ENCODE results near the gene TPD52L1. TPM values are rescaled to one million over a fixed set of nuclear protein-coding genes. Genes with fewer than 3 reads are reported as not detected.

The TPD52L1 gene, protein sequence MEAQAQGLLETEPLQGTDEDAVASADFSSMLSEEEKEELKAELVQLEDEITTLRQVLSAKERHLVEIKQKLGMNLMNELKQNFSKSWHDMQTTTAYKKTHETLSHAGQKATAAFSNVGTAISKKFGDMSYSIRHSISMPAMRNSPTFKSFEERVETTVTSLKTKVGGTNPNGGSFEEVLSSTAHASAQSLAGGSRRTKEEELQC
- total RNA-seq = 10 to 100 TPM; 22.2 to 77.6 (median 37.7) TPM

DNA sequence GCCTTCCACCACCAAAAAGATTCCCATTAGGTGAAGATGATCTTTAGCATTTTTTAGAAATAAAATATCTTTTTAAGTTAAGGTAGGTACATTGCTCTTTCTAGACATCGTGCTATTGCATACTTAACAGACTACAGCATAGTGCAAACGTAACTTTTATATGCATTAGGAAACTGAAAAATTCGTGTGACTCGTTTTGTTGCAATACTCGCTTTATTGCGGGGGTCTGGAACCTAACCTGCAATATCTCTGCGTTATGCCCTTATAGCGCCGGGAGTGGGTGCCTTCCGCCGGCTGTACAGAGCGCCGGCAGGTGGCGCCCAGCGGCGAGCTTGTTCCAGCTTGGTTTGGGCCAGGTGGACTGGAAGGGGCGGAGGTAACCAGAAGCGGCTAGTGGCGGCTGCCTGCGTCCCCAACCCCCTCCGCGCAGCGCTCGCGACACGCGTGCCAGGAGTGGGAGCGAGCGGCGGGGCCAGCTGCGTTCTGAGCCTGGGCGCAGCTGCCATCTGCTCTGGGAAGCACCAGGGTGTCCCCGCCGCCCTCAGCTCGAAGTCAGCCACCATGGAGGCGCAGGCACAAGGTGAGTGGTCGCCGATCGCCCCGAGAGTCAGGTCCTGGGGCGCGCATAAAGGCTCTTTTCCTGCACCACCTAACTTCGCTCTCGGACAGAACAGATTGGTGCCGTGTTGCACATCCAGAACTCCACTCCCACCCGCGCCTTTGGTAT, at the start of gene TPD52L1:
Gene TPD52L1, plus strand, starts transcription at position 383 of the 727 bp plus-strand sequence. Its CDS starts 179 bp downstream, at position 562.
- H3K4me1 ChIP-seq = no peaks in the 10 kb centered on the region
- intact Hi-C loops (cut with DNase I; ENCODE audit: low total_unique reads) = no loop called here
- peak in 1 of 2 donors; percentile 32 for TF ChIP-seq POLR2A (IDR thresholded peaks at IDR 0.05)
- TF ChIP-seq, protein P1, sequence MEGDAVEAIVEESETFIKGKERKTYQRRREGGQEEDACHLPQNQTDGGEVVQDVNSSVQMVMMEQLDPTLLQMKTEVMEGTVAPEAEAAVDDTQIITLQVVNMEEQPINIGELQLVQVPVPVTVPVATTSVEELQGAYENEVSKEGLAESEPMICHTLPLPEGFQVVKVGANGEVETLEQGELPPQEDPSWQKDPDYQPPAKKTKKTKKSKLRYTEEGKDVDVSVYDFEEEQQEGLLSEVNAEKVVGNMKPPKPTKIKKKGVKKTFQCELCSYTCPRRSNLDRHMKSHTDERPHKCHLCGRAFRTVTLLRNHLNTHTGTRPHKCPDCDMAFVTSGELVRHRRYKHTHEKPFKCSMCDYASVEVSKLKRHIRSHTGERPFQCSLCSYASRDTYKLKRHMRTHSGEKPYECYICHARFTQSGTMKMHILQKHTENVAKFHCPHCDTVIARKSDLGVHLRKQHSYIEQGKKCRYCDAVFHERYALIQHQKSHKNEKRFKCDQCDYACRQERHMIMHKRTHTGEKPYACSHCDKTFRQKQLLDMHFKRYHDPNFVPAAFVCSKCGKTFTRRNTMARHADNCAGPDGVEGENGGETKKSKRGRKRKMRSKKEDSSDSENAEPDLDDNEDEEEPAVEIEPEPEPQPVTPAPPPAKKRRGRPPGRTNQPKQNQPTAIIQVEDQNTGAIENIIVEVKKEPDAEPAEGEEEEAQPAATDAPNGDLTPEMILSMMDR (IDR thresholded peaks at IDR 0.05) = peak; percentile 74 to 83 (median 78)
- H3K9me3 ChIP-seq = no peaks in the 10 kb centered on the region
- peak within 1 kb of the TSS; percentile 40 to 50 for H3K4me3 ChIP-seq
- H3K27ac ChIP-seq = peak within 1 kb of the TSS; percentile 58 to 59
- peak; percentile 55 to 66 for DNase-seq
- H3K27me3 ChIP-seq = no peaks in the 10 kb centered on the region
- no peaks in the 10 kb centered on the region for H3K36me3 ChIP-seq

DNA sequence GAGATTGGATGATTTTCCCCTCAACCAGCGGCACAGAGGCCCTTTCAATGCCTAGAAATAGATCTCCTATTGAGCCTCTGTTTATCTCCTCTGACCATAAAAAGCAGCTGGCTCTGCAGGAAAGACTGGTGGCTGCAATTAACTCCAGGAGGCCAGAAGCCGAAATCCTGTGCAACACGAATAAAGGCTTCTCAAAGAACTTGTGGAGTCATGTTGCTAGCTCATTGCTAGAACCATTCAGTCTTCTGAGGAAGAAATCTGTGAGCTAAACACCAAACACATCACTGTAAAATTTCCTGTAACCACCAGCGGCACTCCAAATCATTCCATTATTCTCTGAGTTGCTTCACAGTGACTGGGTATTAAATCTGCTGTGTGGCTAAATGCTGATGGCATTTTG, 49.1 kb upstream of the TPD52L1 start:
- TF ChIP-seq, protein P1 (IDR thresholded peaks at IDR 0.05) = no peak
- TF ChIP-seq POLR2A (IDR thresholded peaks at IDR 0.05) = no peak

DNA sequence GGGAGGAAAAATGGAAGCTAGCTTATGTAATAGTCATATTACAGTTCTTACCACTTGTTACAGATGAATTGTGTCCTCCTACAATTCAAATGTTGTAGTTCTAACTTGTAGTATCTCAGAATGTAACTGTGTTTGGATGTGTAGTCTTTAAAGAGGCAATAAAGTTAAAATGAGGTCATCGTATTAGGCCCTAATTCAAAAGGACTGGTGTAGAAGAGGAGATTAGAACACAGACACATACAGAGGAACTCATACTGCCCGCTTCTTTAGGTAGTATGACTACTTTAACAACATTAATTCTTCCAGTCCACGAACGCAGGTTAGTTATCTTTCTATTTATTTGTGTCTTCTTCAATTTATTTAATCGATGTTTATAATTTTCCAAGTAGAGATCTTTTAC, 46.5 kb upstream of the TPD52L1 start:
- no peak for DNase-seq

More for the DNA sequence above, 49.1 kb upstream of the TPD52L1 start:
- intact Hi-C loops (cut with DNase I; ENCODE audit: low total_unique reads) = no loop called here
- no peak for DNase-seq
- Histone ChIP-seq H3K9me3 (no peaks in the 10 kb centered on the region), H3K27me3 (no peaks in the 10 kb centered on the region), H3K4me3 (no peak overlapping the region), H3K36me3 (no peaks in the 10 kb centered on the region), H3K27ac (no peak overlapping the region), H3K4me1 (no peaks in the 10 kb centered on the region)

DNA sequence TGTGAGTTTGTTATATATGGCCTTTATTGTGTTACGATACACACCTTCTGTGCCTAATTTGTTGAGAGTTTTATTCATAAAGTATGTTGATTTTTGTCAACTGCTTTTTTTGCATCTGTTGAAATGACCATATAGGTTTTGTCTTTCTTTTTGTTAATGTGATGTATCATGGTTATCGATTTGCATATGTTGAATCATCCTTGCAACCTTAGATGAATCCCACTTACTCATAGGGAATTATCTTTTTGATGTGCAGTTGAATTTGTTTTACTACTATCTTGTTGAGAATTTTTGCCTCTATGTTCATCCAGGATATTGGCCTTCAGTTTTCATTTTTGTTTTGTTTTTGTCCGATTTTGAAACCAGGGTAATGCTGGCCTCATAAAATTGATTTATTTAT, 45.7 kb upstream of the TPD52L1 start:
- intact Hi-C loops (cut with DNase I; ENCODE audit: low total_unique reads) = no loop called here
- TF ChIP-seq, protein P1 (IDR thresholded peaks at IDR 0.05) = no peak
- TF ChIP-seq POLR2A (IDR thresholded peaks at IDR 0.05) = no peak
- H3K4me1 ChIP-seq = no peaks in the 10 kb centered on the region
- H3K27ac ChIP-seq = no peak overlapping the region
- H3K27me3 ChIP-seq = no peaks in the 10 kb centered on the region
- no peak for DNase-seq
- H3K36me3 ChIP-seq = no peaks in the 10 kb centered on the region
- peaks cover 0 to 5% of the 10 kb centered on the region in 2 donors for H3K9me3 ChIP-seq
- no peak overlapping the region for H3K4me3 ChIP-seq

More for the DNA sequence above, 46.5 kb upstream of the TPD52L1 start:
- TF ChIP-seq POLR2A (IDR thresholded peaks at IDR 0.05) = no peak
- TF ChIP-seq, protein P1 (IDR thresholded peaks at IDR 0.05) = no peak
- intact Hi-C loops (cut with DNase I; ENCODE audit: low total_unique reads) = no loop called here
- Histone ChIP-seq H3K27ac (no peak overlapping the region), H3K9me3 (peaks cover 0 to 5% of the 10 kb centered on the region in 2 donors), H3K4me1 (no peaks in the 10 kb centered on the region), H3K4me3 (no peak overlapping the region), H3K27me3 (no peaks in the 10 kb centered on the region), H3K36me3 (no peaks in the 10 kb centered on the region)

DNA sequence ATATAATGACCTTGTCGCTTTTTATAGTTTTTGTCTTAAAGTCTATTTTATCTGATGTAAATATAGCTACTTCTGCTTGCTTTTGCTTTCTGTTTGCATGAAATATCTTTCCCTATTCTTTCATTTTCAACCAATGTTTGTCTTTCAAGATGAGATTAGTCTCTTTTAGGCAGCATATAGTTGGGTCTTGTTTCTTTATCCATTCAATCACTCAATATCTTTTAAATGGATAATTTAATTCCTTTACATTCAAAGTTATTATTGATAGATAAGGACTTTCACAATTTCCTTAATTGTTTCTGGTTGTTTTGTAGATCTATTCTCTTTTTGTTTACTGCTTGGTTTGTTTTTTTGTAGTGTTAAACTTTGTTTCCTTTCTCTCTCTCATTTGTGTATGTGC, 43.5 kb upstream of the TPD52L1 start:
- intact Hi-C loops (cut with DNase I; ENCODE audit: low total_unique reads) = loop anchor here (5.0 kb wide), 1 partner anchor 233 kb away; no protein-coding TSS in a partner anchor
- no peaks in the 10 kb centered on the region for H3K27me3 ChIP-seq
- peaks cover 0 to 5% of the 10 kb centered on the region in 2 donors for H3K9me3 ChIP-seq
- TF ChIP-seq, protein P1 (IDR thresholded peaks at IDR 0.05) = no peak
- TF ChIP-seq POLR2A (IDR thresholded peaks at IDR 0.05) = no peak
- H3K27ac ChIP-seq = no peak overlapping the region
- H3K4me3 ChIP-seq = no peak overlapping the region
- DNase-seq = no peak
- no peaks in the 10 kb centered on the region for H3K4me1 ChIP-seq
- no peaks in the 10 kb centered on the region for H3K36me3 ChIP-seq

Data from uterus (tissue), 4 donors.